ENCODE data around the gene TNN.
"Not testable (repeated sequence)": the region's sequence is repeated elsewhere in the genome, so short reads cannot be mapped to it uniquely, and the experiment has no call there.

The TNN gene

DNA sequence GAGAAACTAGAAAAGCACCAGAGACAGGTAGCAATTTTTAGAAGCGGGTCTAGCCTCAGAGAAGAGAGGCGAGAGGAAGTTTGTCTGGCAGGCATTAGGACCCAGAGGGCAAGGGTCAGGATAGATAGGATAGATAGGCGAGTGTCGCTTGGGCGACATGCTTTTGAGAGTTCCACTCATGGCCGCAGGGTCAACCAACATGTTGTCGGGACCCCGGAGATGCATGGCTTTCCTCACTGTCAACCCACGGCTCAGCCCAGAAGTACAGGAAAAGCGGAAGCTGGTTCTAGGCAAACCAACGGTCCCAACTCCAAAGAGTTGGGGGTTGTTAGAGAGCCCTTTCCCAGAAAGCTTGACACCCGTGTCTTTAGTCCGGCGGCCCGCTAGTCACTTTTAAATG, 38.9 kb downstream of the TNN start:
- DNase-seq (ENCODE audit: low read depth in 3 of 3, low spot score in 1 of 3), result not testable (repeated sequence)

- DNase-seq (ENCODE audit: low read depth in 3 of 3, low spot score in 1 of 3), result not testable (repeated sequence)
Observed at GRCh38 chr1:175108331-175108820, 40.7 kb downstream of the TNN start.

DNA sequence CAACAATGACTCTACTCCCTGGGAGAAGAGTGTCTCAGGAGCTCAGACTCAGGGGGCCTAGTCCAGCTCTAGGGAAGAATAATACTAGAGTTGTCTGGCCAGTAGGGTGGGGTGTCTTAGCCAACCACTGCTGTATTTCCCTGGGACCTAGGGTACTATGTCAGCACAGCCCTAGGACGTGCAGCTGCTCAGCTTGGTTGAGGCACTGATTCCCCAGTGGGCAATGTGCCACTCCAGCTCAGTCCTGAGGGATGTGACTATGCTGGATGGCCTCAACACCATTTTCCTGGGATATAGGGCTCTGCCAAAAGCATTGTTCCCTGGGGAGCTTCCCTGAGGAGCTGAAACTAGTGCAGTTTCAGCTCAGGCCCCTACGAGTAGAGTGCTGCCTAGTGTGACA, 47.4 kb downstream of the TNN start:
- no peak for DNase-seq (ENCODE audit: low read depth in 3 of 3, low spot score in 1 of 3)

GRCh38 chr1:175116210-175116798, 48.7 kb downstream of the TNN start:
- no peak for DNase-seq (ENCODE audit: low read depth in 3 of 3, low spot score in 1 of 3)

GRCh38 chr1:175116903-175117302, 49.3 kb downstream of the TNN start:
- DNase-seq (ENCODE audit: low read depth in 3 of 3, low spot score in 1 of 3), result no peak

DNA sequence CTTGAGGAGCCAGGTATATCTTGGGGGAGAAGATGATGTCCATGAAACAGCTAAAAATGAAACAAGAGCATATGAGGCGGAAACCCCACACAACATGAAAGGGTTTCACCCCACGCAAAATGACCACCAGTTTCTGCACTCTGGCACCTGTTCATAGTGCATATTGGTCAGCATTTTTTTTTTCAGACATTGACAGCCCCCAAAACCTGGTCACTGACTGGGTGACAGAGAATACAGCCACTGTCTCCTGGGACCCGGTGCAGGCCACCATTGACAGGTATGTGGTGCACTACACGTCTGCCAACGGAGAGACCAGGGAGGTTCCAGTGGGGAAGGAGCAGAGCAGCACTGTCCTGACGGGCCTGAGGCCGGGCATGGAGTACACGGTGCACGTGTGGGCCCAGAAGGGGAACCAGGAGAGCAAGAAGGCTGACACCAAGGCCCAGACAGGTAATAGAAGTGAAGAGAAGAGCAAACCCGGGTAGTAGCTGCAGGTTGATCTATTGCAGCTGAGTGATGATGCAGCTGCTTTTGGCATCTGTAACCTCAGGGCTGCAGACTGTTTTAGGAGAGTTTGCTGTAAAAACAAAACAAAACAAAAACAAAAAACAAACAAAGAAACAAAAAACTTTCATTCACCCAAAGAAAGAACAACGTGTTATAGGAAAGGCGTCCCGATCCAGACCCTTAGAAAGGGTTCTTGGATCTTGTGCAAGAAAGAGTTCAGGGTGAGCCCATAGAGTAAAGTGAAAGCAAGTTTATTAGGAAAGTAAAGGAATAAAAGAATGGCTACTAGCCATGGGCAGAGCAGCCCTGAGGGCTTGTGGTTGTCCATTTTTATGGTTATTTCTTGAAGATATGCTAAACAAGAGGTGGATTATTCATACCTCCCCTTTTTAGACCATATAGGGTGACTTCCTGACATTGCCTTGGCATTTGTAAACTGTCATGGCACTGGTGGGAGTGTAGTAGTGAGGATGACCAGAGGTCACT, 51.0 kb downstream of the TNN start:
- no peak for DNase-seq (ENCODE audit: low read depth in 3 of 3, low spot score in 1 of 3)

GRCh38 chr1:175120511-175120910, 52.9 kb downstream of the TNN start:
- no peak for DNase-seq (ENCODE audit: low read depth in 3 of 3, low spot score in 1 of 3)

GRCh38 chr1:175124861-175125260, 57.2 kb downstream of the TNN start:
- no peak for DNase-seq (ENCODE audit: low read depth in 3 of 3, low spot score in 1 of 3)

DNA sequence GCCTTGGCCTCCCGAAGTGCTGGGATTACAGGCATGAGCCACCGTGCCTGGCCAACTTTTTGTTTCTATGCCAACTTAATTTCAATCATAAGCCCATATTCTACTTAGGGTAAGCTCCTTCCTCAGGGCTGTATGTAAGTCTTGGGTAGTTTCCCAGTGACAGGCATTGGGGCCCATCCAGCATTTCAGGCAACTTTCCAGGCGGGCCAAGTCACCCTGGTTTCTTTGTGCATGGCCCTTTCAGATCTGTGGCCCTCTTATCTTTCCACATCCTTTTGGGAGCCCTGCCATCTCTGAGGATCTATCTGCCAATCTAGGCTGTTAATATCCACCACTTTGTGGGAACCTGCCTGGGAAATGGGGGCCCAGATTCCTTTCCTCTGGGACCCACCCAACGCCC, 58.7 kb downstream of the TNN start:
- no peak for DNase-seq (ENCODE audit: low read depth in 3 of 3, low spot score in 1 of 3)

- DNase-seq (ENCODE audit: low read depth in 3 of 3, low spot score in 1 of 3), result no peak
Observed at GRCh38 chr1:175127565-175127964, 59.9 kb downstream of the TNN start.

- no peak for DNase-seq (ENCODE audit: low read depth in 3 of 3, low spot score in 1 of 3)
Observed at GRCh38 chr1:175128523-175128922, 60.9 kb downstream of the TNN start.

DNA sequence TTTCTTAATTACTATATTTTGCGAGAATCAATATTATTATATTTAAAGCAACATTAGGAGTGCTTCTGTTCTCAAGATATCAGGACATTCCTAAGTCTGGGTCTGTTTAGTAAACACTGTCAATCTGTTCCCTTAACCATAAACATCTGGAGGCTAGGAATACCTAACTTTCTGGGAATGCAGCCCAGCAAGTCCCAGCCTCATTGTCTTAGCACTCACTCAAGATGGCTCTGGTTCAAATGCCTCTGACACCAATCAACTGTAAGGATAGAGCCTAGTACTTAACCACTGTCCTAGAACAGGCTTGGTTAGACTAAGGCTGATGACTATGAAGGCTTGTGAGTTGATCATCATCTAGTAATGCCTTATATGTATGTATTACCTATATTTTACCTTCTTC, 61.5 kb downstream of the TNN start:
- DNase-seq (ENCODE audit: low read depth in 3 of 3, low spot score in 1 of 3), result no peak

DNA sequence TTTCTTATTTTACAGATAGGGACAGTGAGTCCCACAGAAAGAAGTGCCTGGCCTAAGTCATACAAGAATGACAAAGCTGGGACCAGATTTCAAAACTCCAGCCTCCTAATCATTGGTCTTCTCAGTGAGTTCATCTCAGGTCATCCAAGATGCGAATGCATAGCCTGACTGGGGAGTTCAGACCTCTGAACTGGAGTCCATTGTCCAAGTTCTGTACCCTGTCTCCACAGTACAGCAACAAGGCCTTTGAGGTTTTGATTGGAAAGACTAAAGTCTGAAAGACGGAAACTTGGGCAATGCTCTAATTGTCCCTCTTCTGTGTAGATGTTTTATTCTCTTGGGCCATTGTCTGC, 62.0 kb downstream of the TNN start:
- no peak for DNase-seq (ENCODE audit: low read depth in 3 of 3, low spot score in 1 of 3)

DNA sequence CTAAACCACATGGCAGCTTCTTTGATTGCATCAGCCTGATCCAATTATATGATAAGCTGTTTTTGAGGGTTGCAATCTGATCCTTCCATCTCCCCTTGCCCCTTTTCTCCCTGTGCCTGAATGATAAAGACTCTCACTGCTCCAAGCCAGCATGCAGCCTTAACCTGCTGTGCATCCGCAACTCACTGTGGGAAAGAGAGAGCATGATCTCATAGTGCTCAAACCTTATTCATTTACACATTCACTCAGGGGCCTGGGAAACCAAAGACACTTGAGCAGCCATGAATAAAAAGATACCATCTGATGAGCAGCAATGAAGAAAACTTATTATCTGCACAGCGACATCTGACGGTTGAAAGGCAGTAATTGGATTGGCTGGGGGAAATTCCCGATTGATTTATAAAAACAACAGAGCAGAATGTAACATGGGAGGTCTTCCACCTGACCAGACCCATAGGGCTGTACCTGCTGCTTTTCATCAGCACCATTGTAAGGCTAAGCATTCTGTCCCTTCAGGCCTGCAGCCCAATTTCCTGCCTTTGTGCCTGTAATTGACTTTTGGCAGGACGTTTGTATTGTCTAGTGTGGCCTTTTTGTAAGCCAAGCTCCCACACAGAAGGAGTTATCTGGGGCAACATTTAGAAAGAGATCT, 62.5 kb downstream of the TNN start:
- no peak for DNase-seq (ENCODE audit: low read depth in 3 of 3, low spot score in 1 of 3)

GRCh38 chr1:175130649-175131045, 63.0 kb downstream of the TNN start:
- DNase-seq (ENCODE audit: low read depth in 3 of 3, low spot score in 1 of 3), result no peak

DNA sequence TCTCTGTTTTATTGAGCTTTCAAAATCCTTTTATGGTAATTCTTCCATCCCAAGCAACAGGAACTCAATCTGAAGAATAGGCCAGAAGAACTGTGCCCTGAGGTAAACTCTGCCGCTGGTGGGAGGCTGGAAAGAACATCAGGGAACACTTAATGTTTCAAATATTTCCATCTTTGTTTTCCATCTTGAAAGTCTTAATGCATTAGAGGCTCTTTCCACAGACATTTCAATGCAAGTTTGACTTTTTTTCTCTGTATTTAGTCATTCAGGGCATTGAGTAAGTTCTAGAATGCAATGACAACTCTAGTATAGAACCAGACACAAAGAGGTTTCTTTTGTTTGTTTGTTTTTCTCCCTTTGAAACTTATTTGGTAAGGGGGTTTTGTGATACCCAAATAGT, 63.5 kb downstream of the TNN start:
- DNase-seq (ENCODE audit: low read depth in 3 of 3, low spot score in 1 of 3), result no peak

DNA sequence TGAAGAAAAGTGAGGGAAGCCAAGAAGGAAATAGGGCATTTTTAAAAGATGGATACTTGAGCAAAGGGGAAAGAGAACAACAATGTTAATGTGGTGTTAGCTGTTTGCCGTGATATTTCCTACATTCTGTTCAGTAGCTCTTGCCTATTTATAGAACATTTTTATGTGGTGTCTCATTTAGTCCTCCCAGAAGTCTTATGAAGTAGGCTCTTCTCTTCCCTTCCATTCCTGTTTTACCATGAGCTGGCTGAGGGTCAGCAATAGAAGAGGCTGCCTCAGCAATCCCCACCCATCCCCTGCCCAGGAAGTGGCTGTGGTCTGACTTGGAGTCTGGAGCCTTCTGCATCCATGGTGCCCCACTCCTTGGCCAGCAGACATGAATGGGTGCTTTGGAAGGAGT, 64.8 kb downstream of the TNN start:
- no peak for DNase-seq (ENCODE audit: low read depth in 3 of 3, low spot score in 1 of 3)

- no peak for DNase-seq (ENCODE audit: low read depth in 3 of 3, low spot score in 1 of 3)
Observed at GRCh38 chr1:175133673-175134435, 66.2 kb downstream of the TNN start.

DNA sequence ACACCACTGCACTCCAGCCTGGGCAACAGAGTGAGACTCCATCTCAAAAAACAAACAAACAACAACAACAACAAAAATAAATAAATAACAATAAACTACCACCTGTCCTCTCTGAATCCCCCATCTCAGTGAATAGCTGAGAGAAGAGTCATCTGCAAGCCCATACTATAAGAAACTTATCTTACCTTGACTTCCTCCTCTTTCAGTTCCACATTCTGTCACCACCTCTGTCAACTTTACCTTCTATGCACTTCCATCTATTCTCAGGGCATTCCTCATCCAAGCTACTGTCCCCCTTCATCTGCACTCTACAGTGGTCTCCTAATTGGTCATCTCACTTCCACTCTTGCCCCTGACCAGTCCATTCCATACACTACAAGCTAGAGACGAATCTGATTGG, 66.9 kb downstream of the TNN start:
- DNase-seq (ENCODE audit: low read depth in 3 of 3, low spot score in 1 of 3), result no peak

GRCh38 chr1:175136246-175136645, 68.6 kb downstream of the TNN start:
- DNase-seq (ENCODE audit: low read depth in 3 of 3, low spot score in 1 of 3), result no peak

DNA sequence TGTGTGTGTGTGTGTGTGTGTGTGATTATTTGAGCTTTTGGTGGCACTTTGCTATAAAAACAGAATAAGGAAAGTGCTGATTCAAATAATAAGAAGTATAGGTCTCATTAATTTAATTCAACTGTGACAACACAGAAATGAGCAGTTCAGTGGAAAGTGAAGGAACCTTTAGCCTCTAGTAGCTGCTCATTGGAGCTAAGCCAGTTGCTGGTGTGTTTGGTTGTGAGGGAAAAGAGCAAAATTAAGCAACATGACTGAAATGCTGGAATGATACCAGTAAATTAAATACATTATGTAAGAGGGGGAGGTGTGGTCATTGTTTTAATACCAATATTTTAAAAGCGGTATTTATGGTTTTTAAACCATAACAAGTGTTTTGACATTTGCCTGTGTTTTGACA, 69.7 kb downstream of the TNN start:
- DNase-seq (ENCODE audit: low read depth in 3 of 3, low spot score in 1 of 3), result no peak
